Stimulated activated CD4-positive, alpha-beta T cell treated with anti-CD3 and anti-CD28 coated beads, Interleukin-12 subunit alpha, Interleukin-12 subunit beta, amount 100 ng/mL, for 48 hours (primary cell): Measurements from ENCODE around the gene MRPL16.
"Not testable (repeated sequence)": the region's sequence is repeated elsewhere in the genome, so short reads cannot be mapped to it uniquely, and the experiment has no call there.

ENCODE experiments used
- DNase-seq, 3 donors: peaks; one replicate each; pipeline ENCODE4 v3.0.0-alpha.2; 2020; ENCODE audit warnings: low read depth in 2 of 3, low spot score in 1 of 3

MRPL16 gene

DNA sequence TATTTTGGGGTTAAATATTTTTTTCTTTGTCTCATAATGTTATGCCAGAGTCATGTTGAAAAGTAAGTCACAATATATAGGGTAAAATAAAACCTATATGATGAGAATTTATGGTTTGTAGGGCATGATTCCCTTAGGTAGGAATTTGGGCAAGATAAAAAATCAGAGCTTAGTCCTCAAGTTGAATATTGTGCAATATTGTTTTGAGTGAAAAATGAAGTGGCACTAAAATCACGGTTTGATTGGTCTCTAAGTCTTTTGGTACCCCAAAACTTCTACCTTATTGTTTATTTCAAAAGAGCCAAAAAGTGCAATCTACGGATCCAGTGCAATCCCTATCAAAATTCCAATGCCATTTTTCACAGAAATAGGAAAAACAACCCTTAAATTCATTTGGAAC, 1.6 kb upstream of the MRPL16 start:
- no peak for DNase-seq

DNA sequence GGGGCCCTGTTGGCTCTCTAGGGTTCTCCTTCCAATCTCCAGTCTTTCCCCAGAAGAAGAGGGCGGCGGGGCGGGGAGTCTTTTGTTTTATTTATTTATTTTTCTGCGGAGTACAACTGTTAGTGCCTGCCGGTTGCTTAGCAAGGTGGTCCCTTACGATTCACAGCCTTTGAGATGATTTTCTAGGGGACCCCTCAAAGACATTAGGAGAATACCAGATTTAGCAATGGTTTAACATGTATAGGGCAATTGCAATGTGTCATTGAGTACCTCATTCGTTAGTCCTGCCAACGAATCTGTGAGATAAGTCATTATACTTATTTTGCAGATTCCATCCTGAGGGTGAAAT, 307 bp upstream of the MRPL16 start:
- no peak for DNase-seq

DNA sequence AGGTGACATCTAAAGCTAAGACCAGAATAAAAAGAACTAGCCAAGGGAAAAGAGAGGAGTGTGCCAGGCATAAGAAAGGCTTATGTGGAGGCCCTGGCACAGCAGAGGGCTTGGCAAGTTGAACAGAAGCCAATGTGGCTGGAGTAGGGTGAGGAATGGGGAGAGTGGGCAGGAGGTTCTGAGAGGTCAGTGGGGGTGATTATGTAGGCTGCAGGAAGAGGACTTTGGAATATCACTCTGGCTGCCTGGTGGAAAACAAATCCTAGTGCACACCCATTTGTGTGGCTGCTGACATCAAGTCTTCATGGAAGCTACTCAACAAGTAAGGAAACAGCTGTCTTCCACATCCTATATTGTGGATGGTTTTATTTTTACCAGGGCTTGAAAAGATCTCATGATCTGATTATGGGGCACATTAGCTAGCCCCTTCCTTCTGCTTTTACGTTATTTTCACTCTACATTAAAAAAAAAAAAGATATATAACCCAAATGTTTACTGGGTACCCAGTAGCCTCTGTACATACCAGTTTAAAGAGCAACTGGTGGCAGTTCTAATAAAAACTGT, 3.4 kb downstream of the MRPL16 start:
- DNase-seq, result no peak

DNA sequence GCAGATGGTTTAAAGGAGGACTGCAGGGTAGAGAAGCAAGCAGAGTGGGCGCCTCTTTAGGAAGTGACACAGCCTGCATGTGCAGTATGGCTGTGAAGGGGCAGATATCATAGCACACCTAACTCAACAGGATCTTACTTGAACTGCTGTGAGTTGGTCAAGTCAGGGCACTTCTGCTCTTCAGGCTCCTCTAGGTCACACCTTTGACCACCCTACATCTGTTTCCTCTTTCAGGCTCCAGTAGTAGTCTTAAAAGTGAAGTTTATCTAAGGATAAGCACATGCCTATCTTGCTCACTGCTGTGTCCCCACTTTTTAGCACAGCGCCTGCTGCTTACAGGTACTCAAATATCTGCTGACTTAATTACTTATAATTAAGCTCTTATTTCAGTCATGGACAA, 6.5 kb downstream of the MRPL16 start:
- no peak for DNase-seq

DNA sequence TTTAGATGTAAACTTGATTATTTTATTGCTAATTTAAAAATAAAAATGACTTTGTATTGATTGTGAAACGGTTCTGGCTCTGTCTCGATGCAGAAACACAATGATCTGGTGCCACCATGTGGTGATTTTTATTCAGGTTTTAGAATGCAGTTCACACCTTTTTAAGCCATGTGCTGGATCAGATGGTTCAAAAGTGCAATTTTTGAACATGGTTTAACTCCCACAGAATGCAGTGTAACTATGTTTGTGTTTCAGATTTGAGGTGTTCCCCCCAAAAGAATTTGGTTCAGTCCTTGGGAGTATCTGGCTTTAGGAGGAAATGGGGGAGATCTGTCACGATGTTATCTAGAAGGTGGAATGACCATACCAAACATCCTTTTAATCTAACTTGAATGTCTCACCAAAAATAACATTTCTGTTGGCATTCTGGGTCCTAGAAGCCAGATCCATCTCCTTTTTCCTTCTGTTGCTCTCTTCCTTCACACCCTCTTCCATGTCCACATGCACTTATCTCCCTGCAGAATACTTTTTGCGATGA, 7.9 kb downstream of the MRPL16 start:
- peak in 1 of 3 donors; percentile 65 for DNase-seq

DNA sequence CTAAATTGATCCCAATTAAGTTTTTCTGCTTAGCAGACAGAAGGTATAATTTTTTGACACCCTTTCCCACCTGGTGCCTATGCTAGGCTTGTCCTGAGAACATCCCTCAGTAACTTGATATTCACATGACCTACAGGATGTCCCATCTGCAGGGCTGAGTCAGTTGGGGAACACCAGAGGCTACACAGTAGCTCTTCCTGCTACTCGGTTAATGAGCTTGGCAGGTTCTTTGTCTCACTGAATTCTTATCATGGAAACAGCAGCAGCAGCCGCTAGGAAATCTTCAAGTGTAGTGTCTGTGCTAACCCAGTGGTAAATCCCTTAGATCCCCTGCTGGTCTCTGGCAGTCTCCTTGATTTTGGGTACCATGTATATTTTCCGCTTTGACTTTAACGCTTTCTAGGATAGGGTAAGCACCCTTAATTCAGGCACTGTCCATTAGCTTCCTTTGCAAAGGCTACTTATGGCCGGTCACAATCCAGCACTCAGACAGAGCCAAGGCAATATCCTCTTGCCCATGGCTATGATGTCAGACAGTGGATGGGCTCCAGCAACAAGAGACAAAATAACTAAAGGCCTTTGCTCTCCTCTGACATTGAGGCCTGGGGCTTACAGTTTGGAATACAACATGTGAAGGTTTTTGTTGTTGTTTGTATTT, 8.5 kb downstream of the MRPL16 start:
- DNase-seq, result no peak

DNA sequence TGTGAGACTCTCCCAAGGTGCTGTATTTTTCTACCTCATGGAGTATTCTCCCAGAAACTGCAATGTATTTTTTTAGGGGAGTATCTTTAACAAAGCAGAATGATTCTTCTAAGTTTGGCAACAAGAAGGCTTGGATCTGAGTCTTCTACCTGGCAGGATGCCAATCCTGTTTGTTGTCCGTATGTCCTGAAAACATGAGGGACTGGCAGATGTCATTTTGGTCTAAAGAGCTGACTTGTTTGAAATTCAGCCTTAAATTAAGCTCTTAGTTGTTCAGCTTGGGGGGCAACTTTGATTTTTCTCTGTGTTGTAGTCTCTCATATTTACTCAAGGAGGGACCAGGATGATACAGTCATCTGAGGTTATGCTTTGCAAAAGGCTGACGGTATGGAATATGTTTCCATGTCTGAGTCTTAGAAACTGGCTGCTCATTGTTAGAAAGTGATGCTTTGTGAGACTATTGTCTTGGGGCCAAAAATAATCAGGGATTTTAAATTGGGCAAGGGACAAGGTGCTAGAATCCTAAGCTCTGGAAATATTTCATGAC, 9.3 kb downstream of the MRPL16 start:
- DNase-seq, result no peak

DNA sequence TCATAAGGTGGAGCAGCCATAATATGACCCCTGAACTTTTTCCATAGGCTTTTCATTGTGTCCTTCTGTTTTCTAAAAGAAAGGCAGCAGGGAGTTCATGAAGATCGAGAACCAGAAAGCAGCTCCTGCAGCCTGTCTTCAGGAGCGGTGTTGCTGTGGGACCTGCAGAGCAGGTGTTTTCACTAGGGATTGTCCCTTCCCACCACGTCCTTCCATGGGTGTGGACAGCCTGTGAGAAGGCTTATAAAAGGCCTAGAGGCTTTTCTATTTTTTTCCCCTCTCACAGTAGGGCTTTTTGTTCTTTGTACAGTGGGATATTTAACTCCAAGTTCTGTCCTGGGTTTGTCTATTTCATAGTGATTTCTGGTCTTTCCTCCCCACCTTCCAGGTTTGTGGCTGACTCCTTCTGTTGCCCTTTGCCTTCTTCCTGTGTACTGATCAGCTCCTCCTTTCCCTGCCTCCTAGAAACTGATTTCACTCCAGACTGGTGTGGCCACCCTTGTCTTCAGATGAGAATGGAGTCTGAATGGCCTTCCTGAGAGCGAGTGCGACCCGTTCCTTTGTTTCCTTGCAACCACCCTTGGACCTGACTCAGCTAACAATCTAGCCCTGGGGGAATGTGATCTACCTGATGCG, 10.1 kb downstream of the MRPL16 start:
- DNase-seq, result no peak

DNA sequence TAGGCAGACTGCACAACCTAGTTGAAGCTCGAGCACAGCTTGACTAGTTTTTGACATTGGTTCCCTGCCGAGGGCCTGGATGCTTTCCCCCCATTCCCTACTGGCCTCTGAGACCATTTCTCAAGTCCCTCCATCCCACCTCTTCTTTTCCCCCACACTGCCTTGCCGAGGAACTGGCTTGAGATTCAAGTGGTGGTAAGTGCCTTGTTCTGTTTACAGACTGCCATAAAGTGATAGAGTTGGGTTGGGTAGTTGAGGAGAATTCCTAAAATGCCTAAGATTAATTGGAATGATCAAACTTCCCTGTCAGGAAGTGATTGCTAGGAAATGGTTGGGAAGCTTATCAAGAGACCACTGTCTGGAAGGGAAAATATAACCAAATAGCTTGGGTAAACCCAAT, 16.2 kb downstream of the MRPL16 start:
- DNase-seq, result no peak

DNA sequence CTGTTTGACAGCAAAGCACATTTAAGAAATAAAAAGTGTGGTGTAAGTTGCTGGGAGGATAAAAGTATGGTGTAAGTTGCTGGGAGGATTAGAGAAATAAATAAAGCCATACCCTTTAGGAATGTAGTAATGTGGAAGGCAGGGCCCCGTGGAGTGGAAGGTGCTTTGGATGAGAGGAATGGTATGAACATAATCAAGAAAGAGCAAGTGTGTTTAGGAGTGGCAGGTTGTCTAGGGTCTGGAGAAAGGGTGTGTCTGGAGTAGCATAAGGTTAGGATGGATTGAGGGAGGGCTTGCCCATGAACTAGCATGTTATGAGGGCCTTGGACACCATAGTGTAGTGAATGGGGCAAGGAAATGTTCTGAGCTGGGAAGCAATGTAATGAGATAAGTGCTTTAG, 18.1 kb downstream of the MRPL16 start:
- no peak for DNase-seq

DNA sequence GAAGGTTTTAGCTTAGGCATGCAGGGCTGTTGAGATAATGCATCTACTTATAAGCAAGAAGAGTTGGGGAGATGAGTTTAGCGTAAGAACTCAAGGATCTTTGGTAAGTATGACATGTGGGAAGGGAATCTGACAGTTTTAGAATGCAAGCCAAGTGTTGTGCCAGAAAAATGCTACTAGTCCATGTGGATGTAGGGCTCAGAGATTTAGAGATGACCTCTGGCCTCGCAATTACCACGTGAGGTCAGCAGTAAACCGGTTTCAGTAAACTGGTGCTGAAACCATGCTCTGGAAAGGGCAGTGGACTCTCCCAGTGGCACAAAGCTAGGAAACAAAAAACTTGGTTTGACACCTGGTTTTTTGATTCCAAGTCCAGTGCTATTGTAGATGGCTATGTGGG, 18.9 kb downstream of the MRPL16 start:
- no peak for DNase-seq

DNA sequence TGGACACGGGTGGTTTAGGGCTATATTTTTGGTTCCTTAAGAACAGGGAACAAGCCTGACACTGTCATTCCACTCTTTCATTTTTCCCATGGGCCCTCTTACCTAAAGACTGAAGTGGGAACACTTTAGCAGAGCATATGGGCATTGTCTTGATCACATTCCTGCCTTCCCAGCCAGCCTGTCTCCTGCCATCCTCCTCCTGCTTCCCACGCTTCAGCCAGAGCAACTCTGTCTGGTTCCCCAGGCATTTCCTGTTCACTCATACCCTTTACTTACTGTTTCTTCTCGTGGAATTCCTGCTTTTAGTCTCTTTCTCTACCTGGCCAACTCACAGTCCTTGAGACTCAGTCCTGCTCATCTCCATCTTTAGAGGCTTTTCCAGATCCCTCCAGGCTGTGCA, 22.8 kb downstream of the MRPL16 start:
- no peak for DNase-seq

DNA sequence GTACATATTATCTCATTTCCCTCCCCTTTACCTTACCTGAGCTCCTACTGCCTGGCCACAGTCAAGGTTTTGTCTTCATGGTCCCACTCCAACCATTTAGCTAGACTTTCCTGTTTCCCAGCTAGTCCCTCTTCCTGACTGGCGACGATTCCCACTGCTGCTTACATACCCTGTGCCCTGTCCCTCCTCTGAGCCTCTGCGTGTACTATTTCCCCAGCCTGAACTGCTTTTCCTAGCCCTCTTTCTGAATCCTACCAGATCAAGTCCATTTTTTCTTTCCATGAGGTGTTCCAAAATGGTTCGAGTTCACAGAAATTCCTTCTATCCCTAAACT, 23.4 kb downstream of the MRPL16 start:
- no peak for DNase-seq

DNA sequence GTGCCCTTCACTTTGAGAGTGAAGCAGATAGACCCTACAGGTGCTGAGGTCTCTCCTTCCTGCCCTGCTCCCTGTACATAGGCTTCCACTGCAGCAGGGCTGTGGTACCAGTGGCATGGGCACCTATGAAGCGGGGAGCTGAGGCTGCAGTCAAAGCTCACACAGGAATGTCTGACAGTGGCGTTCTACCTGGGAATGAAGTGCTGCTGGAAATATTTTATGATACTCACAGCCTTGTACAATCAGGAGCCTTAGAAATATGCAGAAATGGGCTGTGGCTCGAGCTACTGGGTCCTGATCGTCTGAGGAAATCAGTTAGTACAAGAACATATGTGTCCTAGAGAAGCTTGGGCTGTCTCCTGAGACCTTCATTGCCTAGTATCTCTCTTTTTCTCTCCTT, 24.8 kb downstream of the MRPL16 start:
- DNase-seq, result no peak

DNA sequence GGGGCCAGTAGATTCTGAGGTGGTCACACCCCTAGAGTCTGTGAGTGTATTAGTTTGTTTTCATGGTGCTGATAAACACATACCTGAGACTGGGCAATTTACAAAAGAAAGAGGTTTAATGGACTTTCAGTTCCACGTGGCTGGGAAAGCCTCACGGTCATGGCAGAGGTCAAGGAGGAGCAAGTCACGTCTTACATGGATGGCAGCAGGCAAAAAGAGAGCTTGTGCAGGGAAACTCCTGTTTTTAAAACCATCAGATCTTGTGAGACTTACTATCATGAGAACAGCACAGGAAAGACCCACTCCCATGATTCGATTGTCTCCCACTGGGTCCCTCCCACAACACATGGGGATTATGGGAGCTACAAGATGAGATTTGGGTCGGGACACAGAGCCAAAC, 26.1 kb downstream of the MRPL16 start:
- not testable (repeated sequence) for DNase-seq

DNA sequence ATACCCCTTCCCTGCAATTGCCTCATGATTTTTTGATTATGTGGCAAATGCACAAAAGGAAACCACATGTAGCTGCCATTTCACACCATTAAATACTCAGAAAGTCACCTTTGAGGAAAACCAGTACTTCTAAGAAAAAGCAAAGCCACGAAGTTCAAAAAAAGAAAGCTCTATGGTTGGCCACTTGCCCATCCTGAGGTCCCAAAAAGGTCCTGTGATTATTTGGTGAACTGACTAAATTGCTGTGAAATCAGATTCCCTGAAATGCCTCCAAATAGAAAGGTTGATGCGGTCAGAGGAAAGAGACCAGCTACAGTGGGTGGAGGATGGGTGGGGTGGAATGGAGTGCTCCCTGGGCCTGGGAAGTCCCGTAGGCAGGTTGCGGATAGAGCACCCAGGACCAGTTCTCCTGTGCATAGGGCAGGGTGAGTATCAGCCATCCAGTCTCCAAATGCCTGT, 26.9 kb downstream of the MRPL16 start:
- no peak for DNase-seq

DNA sequence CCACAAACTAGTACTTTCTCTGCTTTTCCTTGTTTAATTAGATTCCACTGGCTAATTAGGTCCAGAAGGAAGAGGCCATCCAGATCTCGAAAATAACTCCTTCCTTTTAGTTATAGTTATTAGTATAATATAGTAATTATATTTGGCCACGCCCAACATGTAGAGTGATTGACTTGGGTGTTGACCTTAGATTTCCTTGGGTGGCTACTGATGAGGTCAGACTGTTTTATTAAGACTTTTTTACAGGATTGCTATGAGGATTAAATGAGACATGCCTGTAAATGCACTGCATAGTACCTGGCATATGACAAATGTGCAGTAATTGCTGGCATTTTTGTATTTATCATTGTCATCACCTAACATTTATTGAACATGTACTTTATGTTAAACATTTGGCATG, 28.5 kb downstream of the MRPL16 start:
- no peak for DNase-seq

DNA sequence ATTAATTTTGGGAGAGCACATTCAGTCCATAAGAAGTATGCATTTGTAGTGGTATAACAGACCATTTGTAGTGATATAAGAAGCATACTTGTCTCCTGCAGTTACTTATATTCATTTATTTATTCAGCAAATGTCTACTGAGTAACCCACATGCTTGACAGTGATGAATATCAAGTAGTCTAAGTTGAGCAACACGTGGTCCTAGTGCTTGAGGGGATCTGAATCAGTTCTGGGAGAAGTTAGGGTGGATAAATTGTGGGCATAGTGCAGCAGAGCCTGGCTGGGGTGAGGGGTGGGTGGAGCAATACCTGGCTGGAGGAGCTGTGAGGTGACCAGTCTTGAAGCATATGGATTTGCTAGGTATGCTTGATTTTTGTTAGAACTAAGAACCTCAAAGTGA, 31.1 kb downstream of the MRPL16 start:
- no peak for DNase-seq

DNA sequence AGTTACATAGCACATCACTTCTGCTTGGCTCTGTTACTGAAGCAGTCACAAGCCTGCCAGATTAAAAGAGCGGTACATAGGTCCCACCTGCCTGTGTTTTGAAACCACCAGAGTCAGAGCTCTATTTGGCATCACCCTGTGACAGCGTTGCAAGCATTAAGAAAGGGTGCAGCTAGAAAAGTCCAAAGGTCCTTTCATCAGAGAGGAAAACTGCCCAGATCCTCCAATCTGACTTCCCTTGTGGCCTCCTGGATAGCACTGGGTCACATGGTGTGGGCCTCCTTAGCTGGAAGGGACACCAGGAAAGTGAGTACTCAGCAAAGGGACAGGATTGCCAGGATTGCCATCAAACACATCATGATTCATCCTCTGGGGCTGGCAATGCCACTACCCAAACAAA, 32.5 kb downstream of the MRPL16 start:
- no peak for DNase-seq

DNA sequence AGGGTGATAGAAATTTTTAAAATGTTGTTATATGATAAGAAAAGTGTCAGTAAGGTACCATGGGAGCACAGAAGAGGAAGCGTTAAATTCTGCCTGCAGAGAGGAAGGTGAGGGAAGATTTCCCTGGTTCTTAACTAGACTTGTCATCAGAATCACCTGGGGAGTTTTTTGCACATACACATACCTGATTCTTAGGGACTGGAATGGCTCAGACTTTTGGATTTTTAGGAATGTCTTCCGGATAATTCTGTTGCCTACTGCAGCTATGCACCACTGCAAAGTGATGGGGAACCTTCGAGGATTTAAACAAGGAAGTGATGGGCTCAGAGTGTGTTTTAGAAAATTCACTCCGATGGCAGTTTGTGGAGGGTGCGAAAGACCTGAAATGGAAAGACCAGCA, 33.5 kb downstream of the MRPL16 start:
- no peak for DNase-seq

DNA sequence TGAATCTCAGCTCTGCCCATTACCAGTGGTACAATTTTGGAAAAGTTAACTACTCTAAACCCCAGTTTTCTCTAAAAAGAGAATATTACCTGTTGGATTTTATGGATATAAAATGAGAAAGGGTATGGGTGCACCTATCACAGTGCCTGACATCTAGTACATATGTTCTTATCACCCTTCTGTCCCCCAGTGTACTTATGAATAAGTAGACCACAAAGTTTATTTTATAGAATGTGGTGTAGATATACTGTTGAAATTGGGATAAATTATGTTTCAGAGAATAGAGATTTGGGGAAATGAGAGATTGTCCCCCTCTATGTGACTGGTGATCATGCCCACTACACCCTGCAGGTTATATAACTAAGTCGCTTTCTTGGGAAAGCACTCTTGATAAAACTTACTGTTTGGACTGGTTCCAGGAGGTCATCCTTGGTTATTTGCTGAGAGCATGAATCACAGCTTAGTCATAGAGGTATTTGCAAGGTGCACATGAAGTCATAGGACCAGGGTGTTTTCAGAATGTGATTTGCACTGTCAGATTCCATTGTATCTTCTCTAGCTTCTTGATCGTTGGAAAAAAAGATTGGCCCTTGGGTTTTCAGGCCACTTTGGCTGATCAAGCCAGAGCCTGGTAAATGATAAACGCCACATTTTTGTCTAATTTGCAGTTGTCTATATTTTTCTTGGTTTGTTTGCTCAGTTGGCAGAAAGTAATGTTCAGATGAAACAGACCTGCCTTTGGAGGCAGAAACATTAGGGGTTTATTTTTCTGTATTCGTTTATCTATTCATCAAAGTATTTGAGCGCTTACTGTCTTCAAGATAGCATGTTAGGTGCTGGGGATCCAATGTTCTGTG, 34.1 kb downstream of the MRPL16 start:
- no peak for DNase-seq

DNA sequence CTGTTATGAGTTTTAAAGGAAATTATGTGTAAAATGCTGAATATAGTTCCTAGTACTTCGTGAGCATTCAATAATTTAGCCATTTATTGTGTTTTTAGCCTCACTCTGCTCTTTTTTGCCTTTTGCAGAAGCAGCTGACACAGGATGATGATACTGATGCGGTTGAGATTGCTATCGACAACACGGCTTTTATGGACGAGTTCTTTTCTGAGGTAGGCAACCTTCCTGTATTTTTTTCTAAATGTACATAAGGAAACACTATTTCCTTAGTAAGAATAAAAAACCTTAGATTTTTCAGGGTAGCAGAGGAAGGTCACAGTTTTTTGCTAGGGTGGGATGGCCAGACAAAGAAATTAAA, 37.5 kb downstream of the MRPL16 start:
- DNase-seq, result no peak
